Measurements from ENCODE around the gene AREL1. TPM values are rescaled to one million over a fixed set of nuclear protein-coding genes. Genes with fewer than 3 reads are reported as not detected.

The AREL1 gene
- total RNA-seq, 1 donor from 2014 or later, result 24.1 TPM

Other genes starting within 250 kb of the AREL1 start
- 100 TPM for gene NPC2, start 219.8 kb downstream of the AREL1 start, total RNA-seq
- 16.4 TPM for gene ISCA2, start 219.3 kb downstream of the AREL1 start, total RNA-seq
- gene LTBP2, start 100.8 kb downstream of the AREL1 start, total RNA-seq, result 14.4 TPM
- 38.8 TPM for gene FCF1, start 64 bp upstream of the AREL1 start, total RNA-seq
- 30.6 TPM for gene YLPM1, start 50.2 kb upstream of the AREL1 start, total RNA-seq
- not detected for gene PROX2, start 163.1 kb upstream of the AREL1 start, total RNA-seq
- gene DLST, start 168.8 kb upstream of the AREL1 start, total RNA-seq, result 75.7 TPM
- gene RPS6KL1, start 210.2 kb upstream of the AREL1 start, total RNA-seq, result 1.7 TPM
- 4.1 TPM for gene PGF, start 242.5 kb upstream of the AREL1 start, total RNA-seq

Measured in esophagus mucosa (tissue), 1 donor.